Fibroblast of the conjunctiva (primary cell): ENCODE results near the gene NAA30.

Source experiments
- DNase-seq: peaks from one replicate; pipeline ENCODE4 v3.0.0-alpha.2; 2010; ENCODE audit warnings: low read depth

NAA30 gene

DNA sequence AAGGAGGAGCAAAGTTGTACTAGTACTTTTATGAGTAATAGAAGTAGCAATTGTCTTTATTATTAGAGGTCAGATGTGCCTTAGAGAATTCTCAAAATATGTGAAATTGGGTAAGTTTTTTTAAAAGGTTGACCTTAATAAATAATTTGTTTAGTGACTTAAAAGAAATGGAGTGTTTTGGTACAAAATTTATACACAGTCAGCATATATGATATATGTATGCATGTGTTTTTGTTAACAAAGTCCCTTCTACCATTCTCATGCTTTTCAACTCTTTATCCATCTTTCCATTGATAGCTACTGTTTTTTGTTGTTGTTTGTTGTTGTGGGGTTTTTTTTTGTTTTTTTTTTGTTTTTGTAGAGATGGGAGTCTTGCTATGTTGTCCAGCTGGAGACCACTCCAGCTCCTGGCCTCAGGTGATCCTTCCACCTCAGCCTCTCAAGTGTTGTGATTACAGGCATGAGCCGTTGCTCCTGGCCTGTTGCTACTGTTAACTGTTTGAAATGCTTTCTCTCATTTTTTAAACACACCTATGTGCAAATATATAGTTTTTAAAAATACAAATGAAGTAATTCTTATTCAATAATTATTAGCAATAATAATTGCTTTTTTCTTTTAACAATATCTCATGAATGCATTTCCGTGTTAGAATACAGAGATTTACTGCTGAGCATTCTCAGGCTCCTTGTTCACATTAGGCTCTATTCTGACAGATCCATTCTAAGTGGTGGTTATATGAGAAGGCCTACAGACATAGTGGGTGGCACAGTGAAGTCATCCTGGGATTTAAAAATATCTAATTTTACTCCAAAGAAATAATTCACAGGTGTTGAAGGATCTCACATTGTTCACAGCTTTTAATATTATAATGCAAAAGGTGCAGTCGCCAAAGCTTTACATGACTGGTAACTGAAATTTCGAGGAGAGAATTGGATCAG, 10.4 kb downstream of the NAA30 start:
- no peak for DNase-seq

DNA sequence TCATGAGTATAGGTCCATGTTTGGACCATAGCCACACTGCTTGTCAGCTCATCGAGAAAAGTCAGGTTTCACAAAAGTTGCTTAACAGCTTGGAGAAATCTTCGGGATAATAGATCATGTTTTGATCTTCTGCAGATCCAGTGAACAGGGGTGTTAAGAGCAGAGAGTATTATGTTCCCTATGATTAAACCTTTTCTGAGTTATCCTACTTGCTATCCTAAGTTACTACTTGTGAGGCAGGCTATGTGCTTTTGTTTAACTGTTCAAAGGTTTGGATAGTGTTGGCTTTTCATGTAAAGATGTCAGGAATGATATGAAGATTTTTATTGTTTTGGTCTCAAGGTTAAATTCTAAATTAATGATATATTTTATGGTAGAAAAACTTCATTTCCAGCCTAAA, 11.1 kb downstream of the NAA30 start:
- no peak for DNase-seq

DNA sequence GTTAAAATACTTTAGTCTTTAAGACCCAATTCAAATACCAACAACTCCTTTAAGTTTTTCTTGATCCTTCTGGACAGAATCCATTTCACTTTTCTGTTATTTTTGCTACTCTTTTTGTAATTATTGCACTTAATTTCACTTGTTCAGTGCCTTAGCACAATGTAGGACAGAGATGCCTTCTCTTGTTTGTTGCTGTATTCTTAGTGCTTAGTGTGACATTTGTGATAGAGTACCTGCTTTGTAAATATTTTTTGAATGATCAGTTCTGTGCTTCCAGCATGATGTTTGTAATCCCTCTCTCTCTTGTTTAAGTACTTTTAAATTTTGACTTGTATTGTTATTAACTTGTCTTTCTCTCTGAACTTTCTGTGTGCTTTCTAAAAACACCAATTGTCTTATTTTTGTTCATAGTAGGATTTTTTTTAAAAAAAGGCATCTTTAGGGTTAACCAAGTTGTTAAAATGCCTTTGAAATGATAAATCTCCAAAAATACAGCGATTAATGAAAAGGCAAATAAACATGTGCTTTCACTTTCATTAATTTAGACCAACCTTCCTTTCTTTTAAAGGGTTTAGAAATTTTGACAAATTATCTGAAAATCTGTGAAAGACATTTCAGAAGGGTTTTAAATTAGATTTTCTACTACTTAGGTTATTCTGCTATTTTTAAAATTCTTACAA, 11.9 kb downstream of the NAA30 start:
- DNase-seq = no peak

DNA sequence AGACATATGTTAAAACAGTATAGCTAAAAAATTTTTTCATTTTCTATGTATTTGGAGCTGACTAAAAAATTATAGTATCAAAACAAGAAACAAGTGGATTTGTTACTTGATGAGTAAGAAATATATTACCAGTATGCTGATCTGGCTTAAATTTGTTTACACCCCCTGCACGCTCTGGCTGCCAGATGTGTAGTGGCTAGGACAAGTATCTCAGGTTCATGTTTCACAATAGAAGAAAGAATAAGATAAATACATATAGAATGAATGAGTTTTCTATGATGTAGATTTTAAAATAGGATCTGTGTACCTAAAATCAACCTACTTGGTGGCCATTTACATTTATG, 13.1 kb downstream of the NAA30 start:
- DNase-seq = no peak

DNA sequence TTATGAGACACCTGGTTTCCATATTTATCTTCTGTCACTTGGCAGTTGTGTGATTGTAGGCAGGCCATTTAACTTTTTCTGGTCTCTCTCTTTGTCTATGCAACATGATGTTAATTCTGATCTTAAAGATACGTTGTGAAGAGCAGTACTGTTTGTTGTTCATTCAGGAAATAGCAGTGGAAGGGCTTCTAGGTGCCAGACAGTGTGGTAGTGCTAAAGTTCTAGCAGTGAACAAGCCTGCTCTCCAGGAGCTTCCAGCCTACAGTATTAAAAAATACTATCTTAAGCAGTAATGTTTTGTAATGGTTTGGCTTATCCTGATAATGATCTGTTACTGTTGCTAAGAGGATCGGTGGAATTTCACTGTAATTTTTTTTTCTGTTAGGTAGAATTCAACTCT, 15.2 kb downstream of the NAA30 start:
- DNase-seq = no peak

DNA sequence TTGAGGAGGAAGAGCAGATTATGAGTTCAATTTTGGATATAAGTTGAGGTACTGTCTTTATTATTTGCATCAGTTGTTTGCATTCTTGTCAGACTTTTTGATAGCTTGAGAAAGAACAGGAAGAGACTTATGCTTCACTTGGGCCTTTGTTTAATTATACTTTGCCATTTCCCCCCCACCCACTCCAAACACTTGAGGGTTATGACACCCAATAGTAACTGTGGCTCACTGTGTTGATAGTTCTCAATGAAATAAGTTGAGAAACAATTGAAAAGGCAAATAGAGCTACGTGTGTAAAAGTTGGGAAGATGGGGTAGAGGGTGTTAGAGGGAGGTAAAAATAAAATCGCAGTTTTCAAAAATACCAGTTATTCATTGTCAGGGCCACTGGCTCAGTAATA, 17.7 kb downstream of the NAA30 start:
- DNase-seq = no peak

DNA sequence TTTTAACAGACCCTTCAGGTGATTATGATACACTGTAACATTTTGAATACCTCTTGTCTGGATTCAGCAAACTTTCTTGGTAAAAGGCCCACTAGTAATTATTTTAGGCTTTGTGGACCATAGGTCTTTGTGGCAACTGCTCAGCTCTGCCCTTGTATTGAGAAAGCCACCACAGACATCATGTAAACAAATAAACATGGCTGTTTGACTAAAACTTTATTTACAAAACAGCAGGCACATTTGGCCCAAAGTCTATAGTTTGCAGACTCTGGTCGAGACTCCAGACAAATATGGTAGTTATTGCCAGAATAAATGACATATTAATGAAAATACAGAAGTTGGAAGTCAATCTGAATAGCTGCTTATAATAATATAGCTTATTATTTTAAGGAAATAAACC, 18.2 kb downstream of the NAA30 start:
- no peak for DNase-seq

DNA sequence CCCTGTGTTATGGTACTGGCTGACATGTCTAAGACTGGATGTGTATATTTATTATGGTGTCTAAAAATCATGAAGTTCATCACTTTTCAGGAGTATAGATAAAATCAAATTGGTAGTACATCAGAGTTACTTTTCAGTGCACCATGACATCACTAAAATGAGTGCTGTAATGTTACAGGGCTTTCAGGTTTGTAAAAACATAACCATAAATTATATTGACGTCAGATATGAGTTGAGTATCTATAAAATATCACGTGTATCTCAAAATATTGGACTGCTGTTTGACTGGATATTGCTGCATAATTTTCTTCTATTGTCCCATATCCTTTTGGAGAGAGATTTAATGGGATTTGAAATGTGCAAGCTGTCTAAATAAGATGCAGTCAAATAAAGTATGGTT, 22.0 kb downstream of the NAA30 start:
- DNase-seq = no peak

DNA sequence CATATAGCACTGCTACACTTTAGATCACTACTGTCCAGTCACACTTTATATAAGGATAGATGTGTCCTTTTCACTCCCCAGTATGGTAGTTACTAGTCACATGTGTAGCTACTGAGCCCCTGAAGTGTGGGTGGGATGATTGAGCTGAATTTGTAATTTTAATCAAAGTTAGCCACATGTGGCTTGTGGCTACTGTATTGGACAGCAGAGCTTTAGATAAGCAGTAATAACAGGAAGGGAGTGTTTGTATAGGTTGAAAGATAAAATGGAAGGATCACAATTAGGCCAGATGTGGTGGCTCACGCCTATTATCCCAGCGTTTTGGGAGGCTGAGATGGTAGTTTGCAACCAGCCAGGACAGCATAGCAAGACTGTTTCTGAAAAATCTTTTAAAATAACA, 23.5 kb downstream of the NAA30 start:
- no peak for DNase-seq

DNA sequence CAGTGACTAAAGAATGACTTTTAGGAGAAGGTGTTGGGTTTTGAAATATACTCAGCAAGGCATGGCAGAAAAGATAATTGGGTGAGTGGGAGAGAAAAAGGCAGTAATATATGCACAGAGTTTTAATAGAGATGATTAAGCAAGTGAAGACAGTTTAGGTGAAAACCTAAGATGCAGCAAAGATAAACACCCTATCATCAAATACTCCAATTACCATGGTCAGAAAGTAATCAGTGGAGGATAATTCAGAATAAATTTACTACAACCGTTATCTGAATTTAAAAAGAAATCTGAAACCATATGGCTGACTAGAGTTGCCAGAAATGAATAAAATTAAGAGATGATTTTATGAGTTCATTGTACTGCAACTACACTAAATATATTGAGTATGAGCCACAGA, 26.8 kb downstream of the NAA30 start:
- DNase-seq = no peak

DNA sequence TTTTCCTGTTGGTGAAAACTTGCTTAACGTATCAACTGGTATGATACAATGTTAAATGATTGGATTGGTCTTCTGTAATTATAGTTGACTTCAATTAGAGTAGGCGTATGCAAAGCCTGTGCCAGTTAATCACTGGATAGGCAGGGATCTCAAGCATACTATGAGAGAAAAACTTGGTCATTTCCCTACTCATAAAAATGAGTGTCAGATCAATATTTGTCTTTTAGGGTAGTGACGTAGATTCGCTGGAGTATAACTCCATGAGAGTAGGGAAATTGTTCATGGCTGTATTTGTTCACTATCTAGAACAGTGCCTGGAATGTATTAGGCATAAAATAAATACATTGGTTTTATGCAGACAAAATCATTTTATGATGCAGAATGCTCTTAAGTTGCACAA, 28.6 kb downstream of the NAA30 start:
- no peak for DNase-seq

DNA sequence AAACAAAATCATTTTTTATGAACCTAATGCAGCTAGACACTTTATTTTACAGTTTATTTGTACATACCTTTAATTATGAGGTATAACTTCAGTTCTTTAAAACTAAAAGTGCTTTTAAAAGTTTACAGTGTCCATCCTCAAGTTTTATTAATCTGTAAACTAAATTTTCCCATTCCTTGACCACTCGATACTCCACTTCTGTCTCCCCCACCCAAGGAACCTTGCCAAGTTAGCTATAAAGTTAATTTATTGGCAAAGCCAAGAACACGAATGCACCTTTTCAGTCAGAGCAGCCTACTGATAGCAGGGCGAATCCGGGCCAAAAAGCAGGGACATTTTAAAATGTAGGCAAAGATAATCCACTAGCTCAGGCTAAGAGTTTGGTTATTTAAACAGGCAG, 29.6 kb downstream of the NAA30 start:
- no peak for DNase-seq

DNA sequence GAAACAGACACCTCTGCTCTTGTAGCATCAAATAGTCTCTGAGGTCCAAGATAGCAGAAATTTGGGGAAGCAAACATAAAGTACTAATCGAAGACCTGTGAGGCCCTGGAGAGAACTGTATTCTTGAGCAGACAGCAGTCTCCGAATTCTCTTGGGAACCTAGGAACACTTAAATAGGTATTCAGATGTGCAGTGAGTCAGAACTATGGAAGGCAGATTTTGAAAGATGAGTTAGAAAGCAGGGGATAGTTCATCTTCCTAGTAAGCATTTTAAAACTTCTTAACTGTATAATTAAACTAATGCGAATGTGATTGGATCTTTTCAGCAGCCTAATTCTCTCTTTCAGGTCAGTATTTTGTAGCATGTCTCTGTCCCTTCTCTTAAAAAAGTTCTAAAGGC, 30.6 kb downstream of the NAA30 start:
- no peak for DNase-seq

DNA sequence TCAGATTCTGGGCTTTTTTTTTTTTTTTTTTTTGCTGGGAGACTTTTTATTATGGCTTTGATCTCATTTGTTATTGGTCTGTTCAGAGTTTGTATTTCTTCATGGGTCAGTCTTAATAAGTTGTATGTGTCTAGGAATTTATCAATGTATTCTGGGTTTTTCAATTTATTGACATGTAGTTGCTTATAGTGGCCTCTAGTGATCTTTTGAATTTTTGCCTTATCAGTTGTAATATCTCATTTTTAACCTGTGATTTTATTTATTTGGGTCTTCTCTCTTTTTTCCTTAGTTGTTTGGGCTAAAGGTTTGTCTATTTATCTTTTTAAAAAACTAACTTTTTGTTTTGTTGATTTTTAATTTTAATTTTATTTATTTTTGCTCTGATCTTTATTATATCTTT, 45.5 kb downstream of the NAA30 start:
- no peak for DNase-seq

DNA sequence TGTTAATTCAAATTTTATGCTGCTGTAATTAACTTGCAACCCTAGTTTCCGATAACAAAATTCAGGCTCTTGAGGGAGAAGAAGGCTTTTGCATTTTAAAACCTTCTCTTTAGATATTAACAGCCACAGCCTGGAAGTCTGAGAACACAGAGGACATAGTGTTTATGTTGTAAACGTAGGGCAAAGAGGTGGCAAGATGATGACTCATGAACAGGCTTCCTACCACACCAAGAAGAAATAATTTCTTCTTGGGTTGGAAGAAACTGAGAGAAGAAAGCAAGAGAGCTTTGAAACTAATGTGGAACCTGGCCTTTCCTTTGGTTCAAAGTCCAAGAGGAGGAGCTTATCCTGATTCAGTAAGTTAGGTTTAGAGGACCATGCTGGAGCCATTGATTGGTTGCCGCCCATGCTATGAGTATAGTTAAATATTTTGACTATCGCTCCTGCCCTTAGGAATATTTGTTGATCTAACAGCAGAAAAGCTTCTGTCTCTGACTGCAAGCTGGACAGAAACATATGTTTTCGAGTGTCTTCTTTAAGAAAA, 71.5 kb downstream of the NAA30 start:
- DNase-seq = no peak

DNA sequence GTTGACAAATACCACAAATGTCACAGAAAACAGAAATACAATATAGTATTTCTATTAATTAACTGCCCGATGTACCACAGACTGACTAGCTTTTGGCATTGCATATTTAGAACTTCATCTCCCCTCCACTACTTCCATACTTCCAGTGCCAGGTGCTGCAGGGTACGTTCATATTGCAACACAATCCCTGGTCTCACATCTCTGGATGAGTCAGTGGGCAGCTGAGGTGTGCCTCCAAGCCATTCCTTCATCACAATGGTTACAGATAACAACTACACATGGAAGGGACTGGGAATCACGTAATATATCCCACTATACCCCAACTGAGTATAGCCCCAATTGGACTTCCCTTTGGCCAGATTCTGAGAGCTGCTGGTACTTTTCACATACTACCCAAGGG, 72.2 kb downstream of the NAA30 start:
- DNase-seq = no peak

DNA sequence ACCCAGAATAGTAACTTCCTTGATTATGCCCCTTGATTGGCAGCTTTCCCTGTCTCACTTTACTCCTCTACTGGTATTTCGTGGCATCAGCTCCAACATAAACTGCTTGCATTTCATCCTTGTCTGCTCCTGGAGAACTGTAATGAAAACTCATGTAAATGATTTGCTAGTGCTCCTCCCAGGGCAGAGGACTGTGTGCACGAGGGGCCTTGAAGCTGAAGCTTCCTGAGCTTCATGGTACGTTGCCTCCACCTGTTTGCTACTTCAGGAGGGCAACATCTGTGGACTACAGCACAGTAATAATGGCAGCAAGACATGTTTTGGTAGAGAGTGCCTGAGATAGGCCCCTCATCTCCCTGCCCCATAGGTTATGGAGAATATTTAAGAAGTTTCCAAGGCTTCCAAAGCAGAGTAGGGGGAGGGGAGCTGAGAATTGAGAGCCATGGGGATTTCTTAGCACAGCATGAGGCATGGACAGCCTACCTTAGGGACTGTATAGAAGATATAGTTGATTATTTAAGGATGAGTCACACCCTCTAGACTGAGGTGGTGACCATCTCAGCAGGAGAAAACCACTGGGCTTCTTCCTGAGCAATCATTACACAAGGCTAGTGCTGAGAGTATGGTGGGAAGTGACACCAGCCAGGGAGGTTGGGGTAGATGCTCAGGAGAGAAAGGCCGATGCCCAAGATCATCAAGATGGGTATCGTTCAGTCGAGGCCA, 73.8 kb downstream of the NAA30 start:
- DNase-seq = no peak
